HL-60 (cell line): Measurements from ENCODE around the gene NFKBIB.

Experiments
- GABPA ChIP-seq: IDR thresholded peaks from 2 replicates; pipeline ENCODE4 v1.6.1; 2012; ENCODE audit warnings: low read depth
- POLR2AphosphoS5 ChIP-seq: IDR thresholded peaks from 2 replicates; pipeline ENCODE4 v1.6.1; 2012; ENCODE audit warnings: low read depth
- SPI1 ChIP-seq: IDR thresholded peaks from 2 replicates; pipeline ENCODE4 v1.6.1; 2012; ENCODE audit warnings: low read depth, mild to moderate bottlenecking, borderline replicate concordance
- TF ChIP-seq, protein P1 (sequence below): IDR thresholded peaks from one replicate; pipeline ENCODE4 v1.5.1; 2011; ENCODE audit warnings: low read length, control low read depth, inconsistent platforms; ENCODE audit not compliant: insufficient read depth

DNA sequence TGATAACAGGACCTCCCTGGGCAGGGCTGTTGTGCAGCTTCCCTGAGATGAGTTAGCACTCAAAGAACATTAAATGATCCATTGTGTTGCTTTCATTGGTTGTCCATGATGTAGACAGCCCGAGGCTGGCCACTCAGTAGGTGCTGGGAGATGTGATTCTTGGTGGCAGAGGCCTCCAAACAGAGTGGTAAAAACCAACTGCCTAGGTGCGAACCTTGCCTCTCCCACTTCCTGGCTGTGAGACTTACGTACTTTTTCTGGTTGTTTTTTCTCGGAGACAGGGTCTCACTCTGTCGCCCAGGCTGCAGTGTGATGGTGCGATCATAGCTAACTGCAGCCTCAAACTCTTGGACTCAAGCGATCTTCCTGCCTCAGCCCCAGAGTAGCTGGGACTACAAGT lies 24.6 kb downstream of the NFKBIB start:
- TF ChIP-seq POLR2AphosphoS5 (no peak), GABPA (no peak), SPI1 (no peak)
- TF ChIP-seq, protein P1, sequence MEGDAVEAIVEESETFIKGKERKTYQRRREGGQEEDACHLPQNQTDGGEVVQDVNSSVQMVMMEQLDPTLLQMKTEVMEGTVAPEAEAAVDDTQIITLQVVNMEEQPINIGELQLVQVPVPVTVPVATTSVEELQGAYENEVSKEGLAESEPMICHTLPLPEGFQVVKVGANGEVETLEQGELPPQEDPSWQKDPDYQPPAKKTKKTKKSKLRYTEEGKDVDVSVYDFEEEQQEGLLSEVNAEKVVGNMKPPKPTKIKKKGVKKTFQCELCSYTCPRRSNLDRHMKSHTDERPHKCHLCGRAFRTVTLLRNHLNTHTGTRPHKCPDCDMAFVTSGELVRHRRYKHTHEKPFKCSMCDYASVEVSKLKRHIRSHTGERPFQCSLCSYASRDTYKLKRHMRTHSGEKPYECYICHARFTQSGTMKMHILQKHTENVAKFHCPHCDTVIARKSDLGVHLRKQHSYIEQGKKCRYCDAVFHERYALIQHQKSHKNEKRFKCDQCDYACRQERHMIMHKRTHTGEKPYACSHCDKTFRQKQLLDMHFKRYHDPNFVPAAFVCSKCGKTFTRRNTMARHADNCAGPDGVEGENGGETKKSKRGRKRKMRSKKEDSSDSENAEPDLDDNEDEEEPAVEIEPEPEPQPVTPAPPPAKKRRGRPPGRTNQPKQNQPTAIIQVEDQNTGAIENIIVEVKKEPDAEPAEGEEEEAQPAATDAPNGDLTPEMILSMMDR, result no peak
